ENCODE data around the gene GRK3.
"Not testable (repeated sequence)": the region's sequence is repeated elsewhere in the genome, so short reads cannot be mapped to it uniquely, and the experiment has no call there.

Gene GRK3

DNA sequence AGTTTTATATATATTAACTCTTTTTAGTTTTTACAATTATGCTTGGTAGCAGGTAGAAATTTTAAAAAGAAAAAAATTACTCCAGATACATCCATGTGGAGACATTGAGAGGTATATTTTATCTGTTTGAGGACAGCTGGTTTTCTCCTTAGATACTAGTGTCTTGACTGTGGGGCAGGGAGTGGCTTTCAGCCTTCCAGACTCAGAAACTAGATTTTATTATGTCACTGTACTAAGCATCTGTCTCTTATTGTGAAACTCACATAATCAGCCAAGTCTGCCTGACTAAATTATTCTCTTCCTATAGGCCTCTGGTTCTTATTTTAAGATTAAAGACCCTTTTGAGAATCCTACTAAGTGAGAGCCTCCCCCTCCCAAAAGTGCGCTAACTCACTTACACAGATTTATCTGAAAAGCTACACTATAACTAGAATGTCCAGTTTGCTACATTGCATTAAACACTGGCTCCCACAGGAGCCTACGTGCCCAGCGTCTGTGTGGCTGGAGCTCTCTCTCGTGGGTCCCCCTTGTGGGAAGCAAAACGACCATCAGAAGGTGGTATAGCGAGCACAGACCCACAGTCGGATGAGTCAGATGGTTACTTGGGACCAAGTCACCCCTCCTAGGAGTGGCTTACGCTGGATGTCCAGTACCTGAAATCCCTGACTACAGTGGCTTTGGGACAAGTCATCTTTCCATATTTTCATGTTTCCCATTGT is 11.4 kb downstream of the GRK3 start:
- not testable (repeated sequence) for ATAC-seq

DNA sequence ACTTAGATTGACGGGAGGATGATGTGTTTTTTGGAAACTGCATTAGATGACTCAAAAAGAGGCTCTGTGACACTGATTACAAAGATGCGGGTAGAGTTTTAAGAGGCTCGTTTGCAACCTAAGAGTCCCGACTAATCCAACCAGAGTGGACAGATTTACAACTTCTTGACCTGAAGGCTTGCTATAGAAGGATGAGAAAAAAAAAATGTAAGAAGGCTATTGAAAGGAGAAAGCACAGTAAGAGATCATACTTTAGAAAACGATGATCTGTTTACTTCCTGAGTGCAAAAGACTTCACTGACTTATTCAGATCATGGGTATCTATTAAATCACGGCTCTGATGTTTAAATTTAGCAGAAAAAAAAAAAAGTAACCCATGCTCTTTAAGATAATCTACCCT is 17.0 kb downstream of the GRK3 start:
- H3K36me3 Mint-ChIP-seq, H3K27ac Mint-ChIP-seq, H3K4me1 Mint-ChIP-seq: not testable (repeated sequence)

More for the DNA sequence above, 11.4 kb downstream of the GRK3 start:
- not testable (repeated sequence) for H3K36me3 Mint-ChIP-seq; H3K27ac Mint-ChIP-seq; DNase-seq (ENCODE audit: low spot score in 2 of 2); H3K4me1 Mint-ChIP-seq; H3K4me3 Mint-ChIP-seq; H3K9me3 Mint-ChIP-seq

GRCh38 chr22:25582946-25583345 is 18.5 kb downstream of the GRK3 start:
- no peak for DNase-seq (ENCODE audit: low spot score in 2 of 2)
- Mint-ChIP-seq H3K36me3 (no peaks in the 10 kb centered on the region), H3K9me3 (no peaks in the 10 kb centered on the region), H3K4me3 (no peak overlapping the region), H3K4me1 (no peaks in the 10 kb centered on the region), H3K27ac (no peak overlapping the region)
- ATAC-seq = no peak

More for the DNA sequence above, 17.0 kb downstream of the GRK3 start:
- ATAC-seq; DNase-seq (ENCODE audit: low spot score in 2 of 2); H3K9me3 Mint-ChIP-seq; H3K4me3 Mint-ChIP-seq: not testable (repeated sequence)

DNA sequence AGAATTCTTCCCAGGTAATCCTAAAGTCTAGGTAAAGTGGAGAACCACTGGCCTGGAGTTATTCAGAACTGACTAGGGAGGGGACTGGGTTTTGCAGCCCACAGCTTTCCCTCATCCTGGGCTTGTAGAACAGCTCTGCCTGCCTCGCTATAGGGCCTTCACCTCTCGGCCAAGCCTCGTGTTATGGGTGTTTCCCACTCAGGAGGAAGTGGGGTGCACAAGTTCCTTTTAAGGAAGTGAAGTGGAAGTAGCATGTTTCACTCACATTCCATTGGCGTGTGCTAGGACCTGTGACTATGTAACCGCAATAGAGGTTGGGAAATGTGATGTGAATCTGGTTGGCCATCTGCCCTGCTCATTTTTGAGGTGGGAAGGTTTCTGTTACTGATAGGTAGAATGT is 20.5 kb downstream of the GRK3 start:
- not testable (repeated sequence) for ATAC-seq; H3K9me3 Mint-ChIP-seq; H3K27ac Mint-ChIP-seq; H3K4me3 Mint-ChIP-seq; H3K4me1 Mint-ChIP-seq; DNase-seq (ENCODE audit: low spot score in 2 of 2); H3K36me3 Mint-ChIP-seq

GRCh38 chr22:25589664-25590063 is 25.2 kb downstream of the GRK3 start:
- not testable (repeated sequence) for H3K27ac Mint-ChIP-seq; ATAC-seq; H3K36me3 Mint-ChIP-seq; H3K4me3 Mint-ChIP-seq; DNase-seq (ENCODE audit: low spot score in 2 of 2); H3K4me1 Mint-ChIP-seq; H3K9me3 Mint-ChIP-seq

DNA sequence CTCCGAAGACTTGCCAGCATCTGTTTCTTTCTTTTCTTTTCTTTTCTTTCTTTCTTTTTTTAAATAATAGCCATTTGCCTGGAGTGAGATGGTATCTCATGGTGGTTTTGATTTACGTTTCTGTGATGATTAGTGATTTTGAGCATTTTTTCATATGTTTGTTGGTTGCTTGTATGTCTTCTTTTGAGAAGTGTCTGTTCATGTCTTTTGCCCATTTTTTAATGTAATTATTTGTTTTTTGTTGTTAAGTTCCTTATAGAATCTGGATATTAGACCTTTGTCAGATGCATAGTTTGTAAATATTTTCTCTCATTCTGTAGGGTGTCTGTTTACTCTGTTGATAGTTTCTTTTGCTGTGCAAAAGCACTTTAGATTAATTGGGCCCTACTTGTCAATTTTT is 28.8 kb downstream of the GRK3 start:
- not testable (repeated sequence) for H3K27ac Mint-ChIP-seq; H3K9me3 Mint-ChIP-seq; ATAC-seq; H3K4me3 Mint-ChIP-seq; H3K36me3 Mint-ChIP-seq; DNase-seq (ENCODE audit: low spot score in 2 of 2); H3K4me1 Mint-ChIP-seq

DNA sequence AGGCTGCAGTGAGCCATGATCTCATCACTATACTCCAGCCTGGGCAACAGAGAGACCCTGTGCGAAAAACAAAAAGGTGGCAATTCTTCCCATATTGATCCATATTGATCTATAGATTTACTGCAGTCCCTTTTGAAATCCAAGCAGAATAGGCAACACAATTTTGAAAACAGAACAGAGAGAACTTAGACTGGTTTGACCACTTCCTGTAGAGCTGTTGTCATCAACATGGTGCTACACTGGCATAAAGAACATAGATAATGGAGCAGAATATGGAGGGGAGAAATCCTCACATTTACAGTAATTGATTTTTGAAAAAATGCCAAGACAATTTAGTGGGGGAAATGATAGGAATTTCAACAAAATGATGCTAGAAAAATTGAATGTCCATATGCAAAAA is 34.1 kb downstream of the GRK3 start:
- no peaks in the 10 kb centered on the region for H3K9me3 Mint-ChIP-seq

GRCh38 chr22:25602445-25602844 is 38.0 kb downstream of the GRK3 start:
- no peak for ATAC-seq
- Mint-ChIP-seq H3K4me3 (no peak overlapping the region), H3K27ac (no peak overlapping the region), H3K4me1 (peaks cover 12% of the 10 kb centered on the region), H3K9me3 (no peaks in the 10 kb centered on the region), H3K36me3 (no peaks in the 10 kb centered on the region)
- no peak for DNase-seq (ENCODE audit: low spot score in 2 of 2)

More for the DNA sequence above, 34.1 kb downstream of the GRK3 start:
- Mint-ChIP-seq H3K36me3 (no peaks in the 10 kb centered on the region), H3K27ac (no peak overlapping the region), H3K4me3 (no peak overlapping the region), H3K4me1 (peaks cover 12% of the 10 kb centered on the region)
- ATAC-seq (peak; percentile 45), DNase-seq (ENCODE audit: low spot score in 2 of 2) (no peak)

GRCh38 chr22:25602916-25603315 is 38.4 kb downstream of the GRK3 start:
- H3K36me3 Mint-ChIP-seq = no peaks in the 10 kb centered on the region
- H3K4me3 Mint-ChIP-seq = no peak overlapping the region
- no peak overlapping the region for H3K27ac Mint-ChIP-seq
- ATAC-seq = no peak
- H3K4me1 Mint-ChIP-seq = peaks cover 10% of the 10 kb centered on the region
- no peaks in the 10 kb centered on the region for H3K9me3 Mint-ChIP-seq
- no peak for DNase-seq (ENCODE audit: low spot score in 2 of 2)

DNA sequence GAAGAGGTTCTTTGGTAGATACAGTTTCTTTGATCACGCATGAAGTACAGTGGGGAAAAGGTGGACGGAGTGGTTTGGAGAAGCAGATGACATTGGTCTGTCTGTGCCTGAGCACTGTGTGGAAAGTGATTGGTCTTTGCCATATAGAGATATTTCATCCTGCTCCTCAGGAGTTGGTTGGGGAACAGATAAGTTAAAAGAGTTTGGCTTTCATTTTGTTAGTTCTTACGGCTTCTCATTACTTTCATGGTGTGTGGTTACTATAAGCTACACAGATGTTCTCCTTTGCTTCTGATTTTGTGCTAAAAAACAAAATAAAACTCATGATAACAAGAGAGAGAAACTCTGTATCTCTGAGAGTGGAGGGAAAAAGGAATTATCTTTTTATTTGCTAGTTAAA is 40.7 kb downstream of the GRK3 start:
- not testable (repeated sequence) for H3K36me3 Mint-ChIP-seq; H3K27ac Mint-ChIP-seq; H3K9me3 Mint-ChIP-seq; H3K4me3 Mint-ChIP-seq; ATAC-seq; H3K4me1 Mint-ChIP-seq; DNase-seq (ENCODE audit: low spot score in 2 of 2)

- H3K9me3 Mint-ChIP-seq; H3K4me1 Mint-ChIP-seq; H3K36me3 Mint-ChIP-seq; DNase-seq (ENCODE audit: low spot score in 2 of 2); ATAC-seq; H3K27ac Mint-ChIP-seq; H3K4me3 Mint-ChIP-seq: not testable (repeated sequence)
These were observed 41.1 kb downstream of the GRK3 start for GRCh38 chr22:25605565-25605964.

DNA sequence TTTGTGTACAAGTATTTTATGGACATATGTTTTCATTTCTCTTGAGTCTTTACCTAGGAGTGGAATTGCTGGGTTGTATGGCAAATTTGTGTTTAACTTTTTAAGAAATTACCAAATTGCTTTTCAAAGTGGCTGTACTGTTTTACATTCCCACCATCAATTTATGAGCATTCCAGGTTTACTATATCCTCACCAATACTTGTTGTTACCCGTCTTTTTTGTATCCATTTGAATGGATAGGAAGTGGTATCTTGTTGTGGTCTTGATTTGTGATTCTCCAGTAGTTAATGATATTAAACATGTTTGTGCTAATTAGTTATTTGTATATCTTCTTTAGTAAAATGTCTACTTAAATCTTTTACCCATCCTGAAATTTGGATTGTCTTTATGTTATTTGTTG is 46.8 kb downstream of the GRK3 start:
- H3K36me3 Mint-ChIP-seq; H3K9me3 Mint-ChIP-seq; DNase-seq (ENCODE audit: low spot score in 2 of 2); ATAC-seq; H3K4me1 Mint-ChIP-seq; H3K27ac Mint-ChIP-seq; H3K4me3 Mint-ChIP-seq: not testable (repeated sequence)

- ATAC-seq; H3K9me3 Mint-ChIP-seq; H3K27ac Mint-ChIP-seq; H3K4me1 Mint-ChIP-seq; H3K4me3 Mint-ChIP-seq; H3K36me3 Mint-ChIP-seq; DNase-seq (ENCODE audit: low spot score in 2 of 2): not testable (repeated sequence)
These were observed 48.7 kb downstream of the GRK3 start for GRCh38 chr22:25613131-25613530.

DNA sequence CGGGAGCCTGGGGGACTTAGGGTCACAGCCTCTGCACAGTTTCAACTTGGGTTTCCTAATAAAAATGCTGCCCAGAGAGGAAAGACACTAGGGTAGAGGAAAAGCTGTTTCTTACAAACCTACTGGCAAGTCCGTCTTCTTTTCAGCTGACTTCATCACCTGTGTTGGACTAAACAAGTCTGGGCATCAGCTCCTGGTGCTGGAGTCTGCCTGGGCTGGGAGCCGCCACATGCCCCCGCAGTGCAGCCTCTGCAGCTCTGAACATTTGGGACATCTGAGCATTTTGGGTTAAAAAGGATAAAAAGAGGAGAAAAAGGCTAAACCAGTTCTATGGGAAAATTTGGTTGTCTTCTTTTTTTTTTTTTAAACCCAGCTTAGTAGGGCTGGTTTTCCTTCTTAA is 49.1 kb downstream of the GRK3 start:
- DNase-seq (ENCODE audit: low spot score in 2 of 2); H3K9me3 Mint-ChIP-seq; ATAC-seq; H3K4me3 Mint-ChIP-seq; H3K36me3 Mint-ChIP-seq; H3K27ac Mint-ChIP-seq; H3K4me1 Mint-ChIP-seq: not testable (repeated sequence)

DNA sequence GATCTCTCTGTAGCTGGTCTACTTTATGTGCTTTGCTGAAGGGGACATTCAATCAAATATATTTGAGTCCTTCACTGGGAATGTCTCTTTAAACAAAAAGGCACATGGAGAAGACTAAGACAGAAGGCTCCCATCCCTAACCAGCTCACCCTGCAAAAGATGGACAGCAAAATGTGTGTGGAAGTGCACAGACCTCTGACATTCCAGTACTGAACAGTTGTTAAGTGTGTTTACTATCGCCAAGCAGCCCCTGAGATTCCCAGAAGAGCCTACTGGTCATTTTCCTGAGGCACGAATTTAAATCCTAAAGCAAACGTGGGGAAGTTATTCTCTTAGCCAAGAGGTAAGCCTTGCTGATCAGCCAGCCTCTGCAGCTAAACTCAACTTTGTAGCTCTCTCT is 50.3 kb downstream of the GRK3 start:
- not testable (repeated sequence) for H3K27ac Mint-ChIP-seq; H3K36me3 Mint-ChIP-seq; H3K4me1 Mint-ChIP-seq; DNase-seq (ENCODE audit: low spot score in 2 of 2); H3K9me3 Mint-ChIP-seq; H3K4me3 Mint-ChIP-seq; ATAC-seq

DNA sequence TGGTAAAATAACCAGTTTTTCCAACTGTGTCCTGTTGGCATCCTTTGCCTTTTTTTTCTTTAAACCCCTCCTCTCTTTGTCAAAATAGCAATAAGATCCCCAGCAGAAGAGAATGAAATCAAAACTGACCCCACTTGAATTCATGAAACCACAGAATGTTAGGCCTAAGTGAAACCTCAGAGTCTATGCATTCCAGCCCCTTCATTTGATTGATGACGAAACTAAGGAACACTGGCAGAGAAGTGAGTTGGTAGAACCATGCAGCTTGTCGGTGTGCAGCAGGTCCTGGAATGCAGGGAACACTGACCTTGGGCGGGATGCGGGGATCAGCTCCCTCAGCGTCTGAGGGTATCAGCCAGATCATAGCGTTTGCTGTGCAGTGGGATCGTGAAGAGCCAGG is 57.5 kb downstream of the GRK3 start:
- ATAC-seq (no peak), DNase-seq (ENCODE audit: low spot score in 2 of 2) (no peak)
- Mint-ChIP-seq H3K4me3 (no peak overlapping the region), H3K36me3 (no peaks in the 10 kb centered on the region), H3K9me3 (no peaks in the 10 kb centered on the region), H3K4me1 (peaks cover 23% of the 10 kb centered on the region), H3K27ac (no peak overlapping the region)

All from stimulated activated effector memory CD8-positive, alpha-beta T cell treated with anti-CD3 and anti-CD28 coated beads, Interleukin-12 subunit alpha, Interleukin-12 subunit beta, amount 100 ng/mL, for 72 hours (primary cell).